Motor neuron (in vitro differentiated cells): ENCODE measurements around the gene PIK3C3. TPM values are rescaled to one million over a fixed set of nuclear protein-coding genes. Genes with fewer than 3 reads are reported as not detected.
A peak's percentile ranks its signal among the peaks of the same experiment; 100 is the strongest.

Source experiments
- ATAC-seq, 8 experiments: fragments of 200-7000 bp; cut with Tn5 transposase; replicated peaks in 6 of 8; 2 replicates each; pipeline ENCODE4 v1.8.0; 2021; ENCODE audit warnings: mild to moderate bottlenecking in 8 of 8, moderate library complexity in 8 of 8
- H3K27ac ChIP-seq, 2 donors: fragments of 250-450 bp; sonication (Bioruptor Pico); 2 replicates each; pipeline ENCODE4 v1.9.0; 2021; ENCODE audit warnings: antibody characterized with exemption in 2 of 2, mild to moderate bottlenecking in 2 of 2, moderate library complexity in 1 of 2
- H3K4me1 ChIP-seq, 2 donors: fragments of 250-450 bp; sonication (Bioruptor Pico); replicated peaks in 1 of 2; 2 replicates each; pipeline ENCODE4 v1.6.1; 2021; ENCODE audit warnings: antibody characterized with exemption in 2 of 2, mild to moderate bottlenecking in 2 of 2, moderate library complexity in 1 of 2
- H3K4me3 ChIP-seq, 5 donors: fragments of 250-450 bp; sonication (Bioruptor Pico); 2 replicates each; pipeline ENCODE4 v1.9.0; 2021; ENCODE audit warnings: antibody characterized with exemption in 5 of 5, mild to moderate bottlenecking in 5 of 5, moderate library complexity in 4 of 5
- WGBS, 10 experiments: fragments of 450-650 bp; shearing (Covaris generic); methylation state at CpG; one replicate each; pipeline ENCODE4 v1.0.0; 2022; 5-methylcytosine and 5-hydroxymethylcytosine counted together
- in situ Hi-C, 9 experiments: fragments of 400-800 bp; cut with MboI; loops; one replicate each; pipeline ENCODE4 v1.15.0; 2021; ENCODE audit warnings: low sequenced_read_pairs in 9 of 9, low pct_unique_long_range_greater_than_20kb in 2 of 9; ENCODE audit not compliant: unreplicated experiment in 9 of 9
- total RNA-seq, 8 experiments: library from RNA; unstranded; fragments of 300-600 nt; gene quantifications; 2 replicates each; pipeline versions ENCODE4 v1.2.3 to v1.2.4, GENCODE V29; 2022

PIK3C3 gene
- total RNA-seq, 8 experiments from 2014 or later = 28.0 to 125 (median 37.5) TPM

GRCh38 chr18:42067518-42067917 is 112.5 kb downstream of the PIK3C3 start:
- no peak overlapping the region for H3K27ac ChIP-seq
- H3K4me1 ChIP-seq = no peaks in the 10 kb centered on the region
- ATAC-seq = no peak
- 63 to 100% (median 93%) methylated on average over 1 to 4 of the region's 4 CpGs; no CpG with 5 or more reads in 1 of the 10 experiments for WGBS, 10 experiments
- no peak overlapping the region for H3K4me3 ChIP-seq
- in situ Hi-C loops = loop anchor here in 5 of 9 experiments (25.0 kb wide), 2 partner anchors 1495 to 1520 kb away; no protein-coding TSS in a partner anchor

- Histone ChIP-seq H3K27ac (no peak overlapping the region), H3K4me3 (no peak overlapping the region), H3K4me1 (no peaks in the 10 kb centered on the region)
- in situ Hi-C loops = loop anchor here in 5 of 9 experiments (25.0 kb wide), 2 partner anchors 1494 to 1519 kb away; no protein-coding TSS in a partner anchor
- no peak for ATAC-seq
- WGBS, 10 experiments = 79 to 100% (median 94%) methylated on average over 1 to 3 of the region's 3 CpGs; no CpG with 5 or more reads in 1 of the 10 experiments
These were observed 113.0 kb downstream of the PIK3C3 start for GRCh38 chr18:42068030-42068429.

- no peaks in the 10 kb centered on the region for H3K4me1 ChIP-seq
- in situ Hi-C loops = loop anchor here in 5 of 9 experiments (25.0 kb wide), 2 partner anchors 1493 to 1518 kb away; no protein-coding TSS in a partner anchor
- no peak overlapping the region for H3K4me3 ChIP-seq
- no peak for ATAC-seq
- H3K27ac ChIP-seq = no peak overlapping the region
These were observed 114.0 kb downstream of the PIK3C3 start for GRCh38 chr18:42069036-42069435.

GRCh38 chr18:42072407-42072806 is 117.4 kb downstream of the PIK3C3 start:
- ATAC-seq = no peak
- Histone ChIP-seq H3K4me3 (no peak overlapping the region), H3K27ac (no peak overlapping the region), H3K4me1 (no peaks in the 10 kb centered on the region)
- in situ Hi-C loops = loop anchor here in 5 of 9 experiments (25.0 kb wide), 2 partner anchors 1490 to 1515 kb away; no protein-coding TSS in a partner anchor
- 90 to 100% (median 94%) methylated on average over 1 to 4 of the region's 4 CpGs; no CpG with 5 or more reads in 3 of the 10 experiments for WGBS, 10 experiments

- in situ Hi-C loops = loop anchor here in 5 of 9 experiments (25.0 kb wide), 2 partner anchors 1488 to 1513 kb away; no protein-coding TSS in a partner anchor
- no peak overlapping the region for H3K27ac ChIP-seq
- WGBS, 10 experiments = 64 to 100% (median 83%) methylated on average over 2 to 3 of the region's 3 CpGs
- no peak overlapping the region for H3K4me3 ChIP-seq
- no peak for ATAC-seq
- H3K4me1 ChIP-seq = no peaks in the 10 kb centered on the region
These were observed 119.7 kb downstream of the PIK3C3 start for GRCh38 chr18:42074704-42075103.

GRCh38 chr18:42078711-42079110 is 123.7 kb downstream of the PIK3C3 start:
- 0 to 100% (median 90%) methylated on average over 1 to 2 of the region's 2 CpGs; no CpG with 5 or more reads in 1 of the 10 experiments for WGBS, 10 experiments
- ATAC-seq = no peak
- in situ Hi-C loops = no loop called here

GRCh38 chr18:42080340-42080739 is 125.3 kb downstream of the PIK3C3 start:
- 0 to 100% (median 87%) methylated on average over 1 to 3 of the region's 3 CpGs; no CpG with 5 or more reads in 2 of the 10 experiments for WGBS, 10 experiments
- no peaks in the 10 kb centered on the region for H3K4me1 ChIP-seq
- H3K4me3 ChIP-seq = no peak overlapping the region
- peak in 1 of 8 experiments; percentile 53 for ATAC-seq
- in situ Hi-C loops = no loop called here
- H3K27ac ChIP-seq = no peak overlapping the region

More at GRCh38 chr18:42078711-42079110, 123.7 kb downstream of the PIK3C3 start:
- Histone ChIP-seq H3K27ac (no peak overlapping the region), H3K4me3 (no peak overlapping the region), H3K4me1 (no peaks in the 10 kb centered on the region)

GRCh38 chr18:42082415-42083234 is 127.6 kb downstream of the PIK3C3 start:
- Histone ChIP-seq H3K4me1 (peaks cover 0 to 3% of the 10 kb centered on the region in 2 donors), H3K4me3 (no peak overlapping the region), H3K27ac (no peak overlapping the region)
- in situ Hi-C loops = no loop called here
- no peak for ATAC-seq
- WGBS, 10 experiments = 78 to 100% (median 93%) methylated on average over 2 to 4 of the region's 4 CpGs

- Histone ChIP-seq H3K4me3 (no peak overlapping the region), H3K27ac (no peak overlapping the region), H3K4me1 (peaks cover 0 to 3% of the 10 kb centered on the region in 2 donors)
- in situ Hi-C loops = no loop called here
- ATAC-seq = no peak
- WGBS, 10 experiments = 67 to 100% (median 100%) methylated on average over 1 to 3 of the region's 4 CpGs; no CpG with 5 or more reads in 2 of the 10 experiments
These were observed 131.3 kb downstream of the PIK3C3 start for GRCh38 chr18:42086288-42086687.

GRCh38 chr18:42087235-42087634 is 132.2 kb downstream of the PIK3C3 start:
- peaks cover 0 to 3% of the 10 kb centered on the region in 2 donors for H3K4me1 ChIP-seq
- in situ Hi-C loops = no loop called here
- no peak overlapping the region for H3K4me3 ChIP-seq
- peak in 2 of 8 experiments; percentile 27 to 39 for ATAC-seq
- WGBS, 10 experiments = 55 to 100% (median 79%) methylated on average over 1 to 7 of the region's 7 CpGs
- no peak overlapping the region for H3K27ac ChIP-seq

GRCh38 chr18:42087876-42088275 is 132.8 kb downstream of the PIK3C3 start:
- Histone ChIP-seq H3K4me3 (no peak overlapping the region), H3K27ac (no peak overlapping the region), H3K4me1 (peaks cover 0 to 3% of the 10 kb centered on the region in 2 donors)
- in situ Hi-C loops = no loop called here
- WGBS, 10 experiments = 90 to 100% (median 97%) methylated on average over 2 to 4 of the region's 4 CpGs; no CpG with 5 or more reads in 1 of the 10 experiments
- no peak for ATAC-seq

GRCh38 chr18:42092848-42093247 is 137.8 kb downstream of the PIK3C3 start:
- no peaks in the 10 kb centered on the region for H3K4me1 ChIP-seq
- no peak overlapping the region for H3K27ac ChIP-seq
- H3K4me3 ChIP-seq = no peak overlapping the region
- in situ Hi-C loops = no loop called here
- no peak for ATAC-seq
- WGBS, 10 experiments = 0 to 100% (median 68%) methylated on average over 1 of the region's 1 CpG; no CpG with 5 or more reads in 2 of the 10 experiments

GRCh38 chr18:42094875-42095274 is 139.8 kb downstream of the PIK3C3 start:
- Histone ChIP-seq H3K4me3 (no peak overlapping the region), H3K27ac (no peak overlapping the region), H3K4me1 (peaks cover 2 to 3% of the 10 kb centered on the region in 2 donors)
- ATAC-seq = no peak
- in situ Hi-C loops = no loop called here
